ENCODE measurements around the gene PIP5KL1. TPM values are rescaled to one million over a fixed set of nuclear protein-coding genes. Genes with fewer than 3 reads are reported as not detected.

Gene PIP5KL1
- total RNA-seq, 1 donor from 2014 or later, result 0.57 TPM

GRCh38 chr9:127905004-127905728, 25.4 kb downstream of the PIP5KL1 start:
- intact Hi-C loops (cut with DNase I), result no loop called here
- DNase-seq (ENCODE audit: low spot score), result no peak

GRCh38 chr9:127904561-127905003, 26.0 kb downstream of the PIP5KL1 start:
- intact Hi-C loops (cut with DNase I), result no loop called here
- no peak for DNase-seq (ENCODE audit: low spot score)

GRCh38 chr9:127903557-127904475, 26.8 kb downstream of the PIP5KL1 start:
- DNase-seq (ENCODE audit: low spot score), result peak; percentile 86
- intact Hi-C loops (cut with DNase I), result no loop called here

DNA sequence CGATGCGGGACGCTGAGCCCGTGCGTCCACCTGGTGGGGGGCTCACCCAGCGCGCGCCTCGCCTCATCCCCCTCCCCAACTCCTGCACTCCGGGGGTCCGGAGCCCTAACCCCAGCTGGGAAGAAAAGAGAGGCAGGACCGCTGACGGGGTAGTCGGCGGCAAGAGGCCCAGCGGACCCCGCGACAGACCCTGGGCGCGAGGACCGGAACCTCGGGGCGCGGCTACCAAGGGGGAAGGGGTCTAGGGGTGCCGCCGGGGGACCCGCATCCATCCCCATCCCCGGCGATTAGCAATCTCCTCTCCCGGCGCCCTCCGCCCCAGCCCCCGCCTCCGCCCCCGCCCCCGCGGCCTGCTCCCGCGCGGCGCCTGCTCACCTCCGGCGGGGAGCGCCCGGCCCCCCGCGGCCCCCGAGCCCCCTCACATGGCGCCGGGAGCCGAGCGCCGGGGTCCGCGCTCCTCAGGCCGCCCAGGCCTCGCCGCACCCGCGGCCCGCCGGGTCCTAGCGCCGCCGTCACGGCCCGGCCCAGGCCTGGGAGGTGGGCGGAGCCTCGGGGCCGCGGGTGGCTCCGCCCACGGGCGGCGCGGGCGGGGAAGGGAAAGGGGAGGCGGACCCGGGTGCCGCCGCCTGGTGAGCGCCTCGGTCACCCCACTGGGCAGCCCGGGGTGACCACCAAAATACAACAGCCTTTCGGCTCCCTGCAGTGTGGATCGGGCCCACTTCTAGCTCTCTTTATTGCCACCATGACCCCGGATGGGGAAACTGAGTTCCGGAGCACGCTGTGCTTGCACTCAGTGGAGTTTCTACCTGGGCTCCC, 31.2 kb downstream of the PIP5KL1 start, which contains the start of gene ST6GALNAC6:
TSS of gene ST6GALNAC6 (minus strand) at position 476 of the 816 bp plus-strand sequence. CDS start 1,622 bp downstream, outside the sequence.
- intact Hi-C loops (cut with DNase I), result loop anchor here (2.0 kb wide), 1 partner anchor 17 kb away; the partner anchor contains the start of gene ST6GALNAC4

GRCh38 chr9:127898433-127899127, 32.0 kb downstream of the PIP5KL1 start:
- no peak for DNase-seq (ENCODE audit: low spot score)
- intact Hi-C loops (cut with DNase I), result loop anchor here (2.0 kb wide), 1 partner anchor 18 kb away; the partner anchor contains the start of gene ST6GALNAC4

More for the DNA sequence above, 31.2 kb downstream of the PIP5KL1 start, which contains the start of gene ST6GALNAC6:
- DNase-seq (ENCODE audit: low spot score), result peak; percentile 89

DNA sequence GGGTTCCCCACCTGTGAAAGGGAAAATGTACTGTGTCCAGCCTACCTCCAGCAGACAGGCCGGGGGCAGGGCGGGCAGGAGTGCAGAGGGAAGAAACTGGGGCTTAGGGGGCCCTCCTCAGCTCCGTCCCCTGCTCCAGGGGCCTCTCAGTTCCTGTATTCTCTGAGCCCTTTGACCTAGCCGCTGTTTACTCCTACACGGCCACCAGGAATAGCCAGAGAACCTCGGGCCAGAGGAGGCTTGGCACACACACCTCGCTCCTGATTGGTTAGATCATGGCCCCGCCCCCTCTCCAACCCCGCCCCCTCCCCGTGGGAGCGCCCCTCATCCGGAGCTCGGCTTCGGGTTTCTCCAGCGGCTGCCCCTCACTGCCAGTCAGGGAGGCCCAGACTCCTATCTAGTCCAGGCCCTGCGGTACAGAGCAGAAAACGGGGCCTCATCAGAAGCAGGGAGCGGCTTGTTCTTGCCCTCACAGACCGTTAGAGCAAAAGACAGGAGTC, 33.3 kb downstream of the PIP5KL1 start:
- no peak for DNase-seq (ENCODE audit: low spot score)
- intact Hi-C loops (cut with DNase I), result loop anchor here (2.0 kb wide), 1 partner anchor 20 kb away; the partner anchor contains the start of gene AK1

DNA sequence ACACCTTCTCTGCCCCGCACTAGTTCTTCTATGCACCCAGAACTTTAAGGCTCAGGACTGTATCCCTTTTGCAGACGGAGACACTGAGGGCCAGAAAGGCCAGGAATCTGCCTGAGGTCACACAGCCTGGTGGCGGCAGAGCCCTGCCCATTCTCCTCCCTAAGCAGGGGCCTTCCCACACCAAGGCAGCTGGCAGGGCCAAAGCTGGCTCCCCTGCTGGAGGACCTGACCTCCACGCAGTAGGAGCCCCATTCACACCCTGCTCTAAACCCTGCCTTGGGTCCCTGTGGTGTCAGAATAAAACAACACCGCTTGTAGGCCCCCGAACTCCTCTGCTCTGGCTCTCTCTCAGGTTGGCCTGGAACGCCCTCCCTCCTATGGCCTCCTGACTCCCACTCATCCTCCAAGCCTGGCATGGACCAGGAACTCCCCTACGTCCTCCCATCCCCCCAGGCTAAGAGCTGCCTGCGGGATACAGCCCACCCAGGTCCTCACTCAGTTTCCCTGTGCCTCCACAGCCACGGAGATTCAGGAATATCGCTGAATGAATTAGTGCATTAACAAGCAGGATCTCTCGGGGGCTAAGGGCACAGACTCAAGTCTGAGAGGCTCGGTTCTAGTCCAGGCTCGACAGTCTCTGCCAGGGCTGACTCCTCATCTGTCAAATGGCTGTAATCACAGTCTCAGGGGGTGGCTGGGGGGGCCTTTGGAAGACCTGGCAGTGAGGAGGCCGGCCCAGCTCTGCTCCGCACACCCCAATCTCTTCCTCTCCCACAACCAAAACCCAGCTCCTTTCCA, 34.0 kb downstream of the PIP5KL1 start:
- intact Hi-C loops (cut with DNase I), result loop anchor here (2.0 kb wide), 1 partner anchor 20 kb away; the partner anchor contains the start of gene AK1
- DNase-seq (ENCODE audit: low spot score), result no peak

- no peak for DNase-seq (ENCODE audit: low spot score)
- intact Hi-C loops (cut with DNase I), result loop anchor here (2.0 kb wide), 1 partner anchor 19 kb away; the partner anchor contains the start of gene AK1
Observed at GRCh38 chr9:127895811-127896210, 34.8 kb downstream of the PIP5KL1 start.

- intact Hi-C loops (cut with DNase I), result no loop called here
- no peak for DNase-seq (ENCODE audit: low spot score)
Observed at GRCh38 chr9:127893392-127893791, 37.2 kb downstream of the PIP5KL1 start.

DNA sequence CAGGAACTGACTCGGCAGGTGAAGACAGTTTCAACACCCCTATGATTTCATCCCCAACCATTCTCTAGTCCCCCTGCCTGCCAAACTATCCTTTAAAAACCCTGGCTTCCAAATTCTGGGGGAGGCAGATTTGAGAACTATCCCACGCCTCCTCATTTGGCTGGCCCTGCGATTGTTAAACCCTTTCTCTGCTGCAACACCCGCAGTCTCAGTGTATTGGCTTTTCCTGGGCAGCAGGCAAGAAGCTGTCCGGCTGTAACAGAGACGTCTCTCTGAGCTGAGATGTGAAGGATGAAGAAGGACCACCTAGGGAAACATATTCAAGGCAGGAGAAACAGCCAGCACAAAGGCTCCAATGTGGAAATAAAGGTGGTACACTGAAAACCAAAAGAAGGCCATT, 37.7 kb downstream of the PIP5KL1 start:
- intact Hi-C loops (cut with DNase I), result no loop called here
- DNase-seq (ENCODE audit: low spot score), result no peak

GRCh38 chr9:127890053-127890452, 40.5 kb downstream of the PIP5KL1 start:
- intact Hi-C loops (cut with DNase I), result no loop called here
- DNase-seq (ENCODE audit: low spot score), result no peak

DNA sequence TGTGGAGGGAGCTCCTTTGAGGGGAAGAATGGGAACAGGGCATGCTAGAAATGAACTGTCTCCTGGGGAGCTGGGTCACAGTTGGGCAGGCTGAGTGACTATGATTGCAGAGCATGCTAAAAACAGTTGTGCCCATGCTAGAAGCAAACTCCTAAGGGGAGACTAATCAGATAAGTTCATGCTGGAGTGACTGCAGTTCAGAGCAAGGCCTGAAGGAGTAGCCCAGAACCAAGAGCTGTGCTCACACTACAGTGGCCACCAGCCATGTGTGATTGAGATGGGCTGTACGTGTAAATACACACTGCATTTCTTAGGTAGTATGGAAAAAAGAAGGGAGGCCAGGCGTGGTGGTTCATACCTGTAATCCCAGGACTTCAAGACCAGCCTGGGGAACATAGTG, 42.8 kb downstream of the PIP5KL1 start:
- DNase-seq (ENCODE audit: low spot score), result no peak
- intact Hi-C loops (cut with DNase I), result no loop called here

DNA sequence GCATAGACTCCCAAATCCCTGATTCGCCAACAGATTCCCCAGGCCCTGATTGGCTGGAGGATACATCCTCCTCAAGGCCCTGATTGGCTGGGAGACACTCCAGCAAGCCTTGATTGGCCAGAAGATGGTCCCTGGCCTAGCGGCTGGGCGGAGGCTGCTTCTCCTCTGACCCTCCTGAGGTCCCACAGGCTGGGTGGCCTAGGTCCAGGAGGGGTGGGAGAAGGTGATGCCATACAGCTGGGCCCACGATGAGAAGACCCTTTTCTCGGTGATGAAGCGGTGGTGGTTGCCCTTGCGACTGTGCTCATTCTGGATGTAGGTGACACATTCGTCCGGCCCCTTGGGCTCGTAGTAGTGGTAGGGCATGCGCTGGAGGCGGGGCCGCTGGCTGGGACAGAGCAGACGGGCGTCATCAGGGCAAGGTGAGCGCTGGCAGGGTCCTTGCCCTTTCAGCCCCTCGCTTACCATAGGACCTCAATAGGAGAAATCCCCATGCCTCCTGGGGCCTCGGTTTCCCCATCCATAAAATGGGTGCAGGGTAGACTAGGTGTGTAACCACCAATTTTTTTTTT, 44.1 kb downstream of the PIP5KL1 start:
- DNase-seq (ENCODE audit: low spot score), result no peak
- intact Hi-C loops (cut with DNase I), result no loop called here

GRCh38 chr9:127885508-127886281, 44.9 kb downstream of the PIP5KL1 start:
- intact Hi-C loops (cut with DNase I), result no loop called here
- DNase-seq (ENCODE audit: low spot score), result no peak

- intact Hi-C loops (cut with DNase I), result no loop called here
- no peak for DNase-seq (ENCODE audit: low spot score)
Observed at GRCh38 chr9:127884976-127885490, 45.5 kb downstream of the PIP5KL1 start.

DNA sequence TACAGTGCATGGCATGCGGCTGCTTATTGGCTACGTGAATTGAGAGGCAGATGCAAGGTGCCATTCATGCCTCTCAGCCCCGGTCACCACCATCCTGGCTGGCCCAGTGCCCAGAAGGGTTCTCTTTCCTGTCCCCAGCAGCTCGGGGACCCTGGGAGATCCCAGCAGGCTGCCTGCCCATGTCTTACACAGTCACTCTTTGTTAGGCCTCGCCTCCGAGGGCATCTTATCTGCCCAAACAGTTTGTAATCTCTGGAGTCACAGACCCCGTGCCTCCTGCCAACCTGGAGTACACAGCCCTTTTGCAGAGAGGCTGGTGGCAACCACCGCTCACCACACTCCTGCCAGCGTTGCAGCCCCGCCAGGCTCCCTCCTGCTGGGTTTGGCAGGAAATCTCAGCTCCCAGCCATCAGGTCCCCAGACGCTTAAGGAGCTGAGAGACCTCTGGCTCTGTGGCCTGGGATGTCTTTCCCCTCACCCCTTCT, 46.1 kb downstream of the PIP5KL1 start:
- no peak for DNase-seq (ENCODE audit: low spot score)
- intact Hi-C loops (cut with DNase I), result no loop called here
